Fibroblast of peridontal ligament (primary cell): ENCODE measurements around the gene MGAT3.
A peak's percentile ranks its signal among the peaks of the same experiment; 100 is the strongest.

Source experiments
- DNase-seq: peaks from one replicate; pipeline ENCODE4 v3.0.0-alpha.2; 2010; ENCODE audit errors: extremely low read depth

MGAT3 gene

GRCh38 chr22:39471381-39472141 is 14.7 kb downstream of the MGAT3 start:
- DNase-seq, result peak; percentile 12

- DNase-seq, result no peak
These were observed 16.1 kb downstream of the MGAT3 start for GRCh38 chr22:39472570-39473556.

- no peak for DNase-seq
These were observed 17.0 kb downstream of the MGAT3 start for GRCh38 chr22:39473851-39474250.

GRCh38 chr22:39474351-39475111 is 17.7 kb downstream of the MGAT3 start:
- no peak for DNase-seq

GRCh38 chr22:39475337-39475736 is 18.5 kb downstream of the MGAT3 start:
- DNase-seq, result no peak

- no peak for DNase-seq
These were observed 19.1 kb downstream of the MGAT3 start for GRCh38 chr22:39475902-39476301.

- no peak for DNase-seq
These were observed 19.9 kb downstream of the MGAT3 start for GRCh38 chr22:39476664-39477063.

GRCh38 chr22:39477542-39477941 is 20.7 kb downstream of the MGAT3 start:
- no peak for DNase-seq

GRCh38 chr22:39478441-39478850 is 21.6 kb downstream of the MGAT3 start:
- DNase-seq, result no peak

- DNase-seq, result no peak
These were observed 22.4 kb downstream of the MGAT3 start for GRCh38 chr22:39479254-39479653.

GRCh38 chr22:39480557-39480956 is 23.7 kb downstream of the MGAT3 start:
- DNase-seq, result no peak

GRCh38 chr22:39481054-39481453 is 24.2 kb downstream of the MGAT3 start:
- DNase-seq, result no peak

- no peak for DNase-seq
These were observed 24.8 kb downstream of the MGAT3 start for GRCh38 chr22:39481595-39481994.

GRCh38 chr22:39482768-39483167 is 26.0 kb downstream of the MGAT3 start:
- no peak for DNase-seq

- DNase-seq, result no peak
These were observed 30.4 kb downstream of the MGAT3 start for GRCh38 chr22:39486951-39487825.

- no peak for DNase-seq
These were observed 31.2 kb downstream of the MGAT3 start for GRCh38 chr22:39487826-39488520.

- DNase-seq, result no peak
These were observed 31.8 kb downstream of the MGAT3 start for GRCh38 chr22:39488563-39489083.

- DNase-seq, result no peak
These were observed 32.6 kb downstream of the MGAT3 start for GRCh38 chr22:39489094-39490068.
